Naive B cell (primary cell): ENCODE data around the gene CFAP161. TPM values are rescaled to one million over a fixed set of nuclear protein-coding genes. Genes with fewer than 3 reads are reported as not detected.
"Not testable (repeated sequence)": the region's sequence is repeated elsewhere in the genome, so short reads cannot be mapped to it uniquely, and the experiment has no call there.

Experiments
- ATAC-seq, 2 donors: fragments of 150-1000 bp; cut with Tn5 transposase; 2 replicates each; pipeline ENCODE4 v1.10.0; 2021; ENCODE audit warnings: low read depth in 2 of 2, mild to moderate bottlenecking in 2 of 2, moderate library complexity in 2 of 2
- DNase-seq: peaks from one replicate; pipeline ENCODE4 v3.0.0; 2022
- H3K27ac Mint-ChIP-seq, 6 donors: one replicate each; pipeline ENCODE4 v1.8.0; 2020 to 2022; ENCODE audit warnings: mild to moderate bottlenecking in 6 of 6, mixed read lengths in 6 of 6, moderate library complexity in 5 of 6, inconsistent platforms in 2 of 6
- H3K27me3 Mint-ChIP-seq, 3 donors: one replicate each; pipeline ENCODE4 v1.8.0; 2021 to 2022; ENCODE audit warnings: mixed read lengths in 3 of 3, mild to moderate bottlenecking in 1 of 3
- H3K36me3 Mint-ChIP-seq, 2 donors: one replicate each; pipeline ENCODE4 v1.8.0; 2020 to 2022; ENCODE audit warnings: mixed read lengths in 2 of 2, inconsistent platforms in 1 of 2, mild to moderate bottlenecking in 1 of 2
- H3K4me1 Mint-ChIP-seq, 3 donors: one replicate each; pipeline ENCODE4 v1.8.0; 2020 to 2022; ENCODE audit warnings: mixed read lengths in 3 of 3, inconsistent platforms in 1 of 3, mild to moderate bottlenecking in 1 of 3, moderate library complexity in 1 of 3
- H3K4me3 Mint-ChIP-seq, 8 donors: one replicate each; pipeline ENCODE4 v1.8.0; 2020 to 2022; ENCODE audit warnings: mild to moderate bottlenecking in 8 of 8, mixed read lengths in 8 of 8, moderate library complexity in 8 of 8, inconsistent platforms in 2 of 8
- H3K9me3 Mint-ChIP-seq, 7 donors: one replicate each; pipeline ENCODE4 v1.8.0; 2020 to 2022; ENCODE audit warnings: mixed read lengths in 7 of 7, mild to moderate bottlenecking in 5 of 7, inconsistent platforms in 2 of 7, moderate library complexity in 1 of 7
- polyA plus RNA-seq, 6 donors: library from polyadenylated mRNA; unstranded; fragments of 300-500 nt; fragmentation: Illumina TruSeq; gene quantifications; one replicate each; pipeline ENCODE4 v1.2.3, GENCODE V29; 2021; ENCODE audit warnings: low read depth in 6 of 6

Gene CFAP161
- polyA plus RNA-seq, 6 donors from 2014 or later: 0.40 TPM; not detected in 5

GRCh38 chr15:81155375-81156218 lies 21.5 kb downstream of the CFAP161 start:
- peaks cover 0 to under 1% (median 0%) of the 10 kb centered on the region in 3 donors for H3K4me1 Mint-ChIP-seq
- H3K36me3 Mint-ChIP-seq: no peaks in the 10 kb centered on the region
- H3K9me3 Mint-ChIP-seq: no peaks in the 10 kb centered on the region
- ATAC-seq (peak; percentile 21 to 43), DNase-seq (peak; percentile 5)
- no peak overlapping the region for H3K27ac Mint-ChIP-seq
- no peak overlapping the region for H3K4me3 Mint-ChIP-seq
- peaks cover 3 to 18% (median 15%) of the 10 kb centered on the region in 3 donors for H3K27me3 Mint-ChIP-seq

DNA sequence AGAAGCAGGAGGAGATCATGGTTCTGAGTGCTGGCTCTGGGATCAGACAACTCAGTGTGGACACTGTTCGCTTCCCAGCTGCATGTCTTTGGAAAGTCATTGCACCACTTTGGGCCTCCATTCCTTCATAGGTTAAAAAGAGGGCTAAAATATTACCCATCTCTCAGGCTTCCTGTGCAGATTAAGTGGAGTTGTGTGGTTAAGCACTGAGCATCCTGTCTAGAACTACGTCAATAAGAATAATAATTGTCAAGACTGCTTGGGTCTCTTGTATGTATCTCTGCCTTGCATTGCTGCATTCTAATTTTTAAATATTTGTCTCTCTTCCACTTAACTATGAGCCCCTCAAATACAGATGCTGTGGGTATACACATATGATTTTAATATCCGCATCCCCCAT lies 22.3 kb downstream of the CFAP161 start:
- no peaks in the 10 kb centered on the region for H3K36me3 Mint-ChIP-seq
- peaks cover 8 to 22% (median 16%) of the 10 kb centered on the region in 3 donors for H3K27me3 Mint-ChIP-seq
- peaks cover 0 to 2% (median 0%) of the 10 kb centered on the region in 7 donors for H3K9me3 Mint-ChIP-seq
- H3K4me3 Mint-ChIP-seq: no peak overlapping the region
- H3K4me1 Mint-ChIP-seq: peaks cover under 1 to 6% (median under 1%) of the 10 kb centered on the region in 3 donors
- ATAC-seq (no peak), DNase-seq (no peak)
- H3K27ac Mint-ChIP-seq: no peak overlapping the region

DNA sequence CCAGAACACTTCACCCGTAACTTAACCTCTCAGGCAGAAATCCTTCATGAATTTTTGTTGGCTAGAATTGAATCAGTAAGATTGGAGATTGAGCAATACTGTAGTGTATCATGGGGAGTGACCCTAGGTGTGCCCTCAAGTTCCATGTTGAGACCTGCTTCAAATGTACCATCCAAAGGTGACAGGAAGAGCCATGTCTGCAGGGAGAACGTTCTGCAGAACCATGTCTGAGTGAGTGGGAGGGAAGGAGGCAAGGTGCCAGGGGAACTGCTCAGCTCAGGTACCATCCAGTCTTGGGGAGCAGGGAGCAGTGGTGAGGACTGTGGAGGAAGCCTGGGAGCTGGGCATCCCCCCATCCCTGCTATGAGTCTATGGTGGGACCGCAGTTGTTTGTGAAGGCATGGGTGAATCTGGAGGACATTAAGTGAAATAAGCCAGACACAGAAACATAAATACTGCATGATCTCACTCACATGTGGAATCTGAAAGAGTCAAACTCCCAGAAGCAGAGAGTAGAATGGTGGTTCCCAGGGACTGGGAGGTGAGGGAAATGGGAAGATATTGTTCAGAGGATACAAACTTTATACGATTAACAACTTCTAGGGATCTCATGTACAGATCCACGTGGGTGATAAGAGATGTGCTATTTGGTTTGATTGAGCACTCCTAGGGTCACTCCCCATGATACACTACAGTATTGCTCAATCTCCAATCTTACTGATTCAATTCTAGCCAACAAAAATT lies 23.3 kb downstream of the CFAP161 start:
- Mint-ChIP-seq H3K4me1 (peaks cover 6 to 14% (median 7%) of the 10 kb centered on the region in 3 donors), H3K27ac (peak overlapping the region in 1 of 6 donors; percentile 57), H3K4me3 (no peak overlapping the region), H3K9me3 (peaks cover 0 to 2% (median 0%) of the 10 kb centered on the region in 7 donors), H3K36me3 (no peaks in the 10 kb centered on the region), H3K27me3 (peaks cover 16 to 22% (median 18%) of the 10 kb centered on the region in 3 donors)
- ATAC-seq: no peak
- no peak for DNase-seq

GRCh38 chr15:81157939-81158223 lies 23.8 kb downstream of the CFAP161 start:
- DNase-seq (no peak), ATAC-seq (no peak)
- H3K4me3 Mint-ChIP-seq: no peak overlapping the region
- H3K27ac Mint-ChIP-seq: no peak overlapping the region
- peaks cover 0 to 2% (median 0%) of the 10 kb centered on the region in 7 donors for H3K9me3 Mint-ChIP-seq
- no peaks in the 10 kb centered on the region for H3K36me3 Mint-ChIP-seq
- peaks cover 18 to 24% (median 20%) of the 10 kb centered on the region in 3 donors for H3K27me3 Mint-ChIP-seq
- peaks cover 6 to 14% (median 10%) of the 10 kb centered on the region in 3 donors for H3K4me1 Mint-ChIP-seq

GRCh38 chr15:81158561-81158960 lies 24.5 kb downstream of the CFAP161 start:
- H3K27ac Mint-ChIP-seq, ATAC-seq, H3K4me3 Mint-ChIP-seq, H3K9me3 Mint-ChIP-seq, H3K36me3 Mint-ChIP-seq, DNase-seq: not testable (repeated sequence)
- H3K4me1 Mint-ChIP-seq: peaks cover 6 to 14% (median 10%) of the 10 kb centered on the region in 3 donors
- H3K27me3 Mint-ChIP-seq: peaks cover 18 to 24% (median 20%) of the 10 kb centered on the region in 3 donors

DNA sequence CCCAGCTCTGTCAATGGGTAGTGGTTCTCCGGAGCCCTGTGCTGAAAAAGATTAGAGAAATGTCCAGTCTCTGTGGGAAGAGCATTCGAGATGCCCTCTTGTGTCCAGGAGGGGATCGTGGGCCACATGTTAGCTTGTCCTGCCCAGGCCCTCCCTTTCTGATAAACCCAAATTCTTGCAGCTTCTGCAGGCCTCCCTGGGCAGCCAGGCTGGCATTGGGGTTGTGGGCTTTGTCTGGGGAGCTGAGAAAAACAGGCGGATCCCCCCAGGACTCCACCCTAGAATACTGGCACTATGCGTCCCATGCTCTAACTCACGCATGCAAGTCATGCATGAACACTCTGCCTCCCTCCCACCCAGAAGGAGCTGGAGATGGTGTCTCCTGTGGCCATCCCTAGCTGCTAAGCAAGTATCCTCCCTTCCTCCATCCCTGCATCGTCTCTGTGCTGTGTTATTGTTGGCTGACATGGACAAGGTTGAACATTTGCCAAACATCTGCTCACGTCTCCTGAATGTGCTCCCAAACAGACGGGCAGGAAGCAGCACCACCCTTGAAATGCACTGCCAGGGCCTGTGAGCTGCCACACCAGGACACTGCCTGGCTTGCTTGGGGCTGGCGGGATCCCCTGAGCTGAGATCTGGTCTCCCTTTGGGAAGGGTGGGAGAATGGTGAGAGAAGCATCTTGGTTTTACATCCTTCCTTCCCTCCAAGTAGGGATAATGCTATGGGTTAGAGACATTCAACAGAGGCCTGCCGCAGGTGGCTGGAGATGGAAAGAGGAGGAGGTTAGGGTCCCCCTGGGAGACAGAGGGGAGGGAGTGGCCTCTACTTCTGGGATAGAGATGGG lies 26.5 kb downstream of the CFAP161 start:
- Mint-ChIP-seq H3K36me3 (no peaks in the 10 kb centered on the region), H3K27me3 (peaks cover 17 to 29% (median 20%) of the 10 kb centered on the region in 3 donors), H3K4me1 (peaks cover 6 to 14% (median 10%) of the 10 kb centered on the region in 3 donors), H3K27ac (peak overlapping the region in 1 of 6 donors; percentile 22), H3K9me3 (peaks cover 0 to 2% (median 0%) of the 10 kb centered on the region in 7 donors), H3K4me3 (peak overlapping the region in 1 of 8 donors; percentile 53)
- DNase-seq (no peak), ATAC-seq (no peak)

GRCh38 chr15:81161160-81161673 lies 27.1 kb downstream of the CFAP161 start:
- H3K27me3 Mint-ChIP-seq: peaks cover 13 to 31% (median 20%) of the 10 kb centered on the region in 3 donors
- ATAC-seq (no peak), DNase-seq (no peak)
- no peaks in the 10 kb centered on the region for H3K36me3 Mint-ChIP-seq
- peaks cover 0 to 2% (median 0%) of the 10 kb centered on the region in 7 donors for H3K9me3 Mint-ChIP-seq
- H3K4me1 Mint-ChIP-seq: peaks cover 6 to 14% (median 10%) of the 10 kb centered on the region in 3 donors
- peak overlapping the region in 2 of 8 donors; percentile 16 to 53 for H3K4me3 Mint-ChIP-seq
- H3K27ac Mint-ChIP-seq: peak overlapping the region in 4 of 6 donors; percentile 9 to 85 (median 42)

- peaks cover 6 to 14% (median 10%) of the 10 kb centered on the region in 3 donors for H3K4me1 Mint-ChIP-seq
- H3K27me3 Mint-ChIP-seq: peaks cover 13 to 31% (median 20%) of the 10 kb centered on the region in 3 donors
- peaks cover 0 to 2% (median 0%) of the 10 kb centered on the region in 7 donors for H3K9me3 Mint-ChIP-seq
- H3K36me3 Mint-ChIP-seq: no peaks in the 10 kb centered on the region
- ATAC-seq: no peak
- peak overlapping the region in 2 of 6 donors; percentile 9 to 53 for H3K27ac Mint-ChIP-seq
- DNase-seq: no peak
- no peak overlapping the region for H3K4me3 Mint-ChIP-seq
These were observed 27.8 kb downstream of the CFAP161 start for GRCh38 chr15:81161851-81162250.

- ATAC-seq: no peak
- H3K27me3 Mint-ChIP-seq: peaks cover 22 to 42% (median 28%) of the 10 kb centered on the region in 3 donors
- H3K9me3 Mint-ChIP-seq: peaks cover 0 to 3% (median 0%) of the 10 kb centered on the region in 7 donors
- no peak overlapping the region for H3K4me3 Mint-ChIP-seq
- DNase-seq: no peak
- no peak overlapping the region for H3K27ac Mint-ChIP-seq
- no peaks in the 10 kb centered on the region for H3K36me3 Mint-ChIP-seq
- peaks cover 6 to 17% (median 10%) of the 10 kb centered on the region in 3 donors for H3K4me1 Mint-ChIP-seq
These were observed 30.1 kb downstream of the CFAP161 start for GRCh38 chr15:81163961-81164800.

- Mint-ChIP-seq H3K4me1 (peaks cover 6 to 17% (median 10%) of the 10 kb centered on the region in 3 donors), H3K36me3 (no peaks in the 10 kb centered on the region), H3K27me3 (peaks cover 22 to 43% (median 32%) of the 10 kb centered on the region in 3 donors), H3K4me3 (no peak overlapping the region), H3K9me3 (peaks cover 0 to 5% (median 0%) of the 10 kb centered on the region in 7 donors), H3K27ac (peak overlapping the region in 1 of 6 donors; percentile 35)
- ATAC-seq (no peak), DNase-seq (no peak)
These were observed 31.5 kb downstream of the CFAP161 start for GRCh38 chr15:81165535-81165934.

DNA sequence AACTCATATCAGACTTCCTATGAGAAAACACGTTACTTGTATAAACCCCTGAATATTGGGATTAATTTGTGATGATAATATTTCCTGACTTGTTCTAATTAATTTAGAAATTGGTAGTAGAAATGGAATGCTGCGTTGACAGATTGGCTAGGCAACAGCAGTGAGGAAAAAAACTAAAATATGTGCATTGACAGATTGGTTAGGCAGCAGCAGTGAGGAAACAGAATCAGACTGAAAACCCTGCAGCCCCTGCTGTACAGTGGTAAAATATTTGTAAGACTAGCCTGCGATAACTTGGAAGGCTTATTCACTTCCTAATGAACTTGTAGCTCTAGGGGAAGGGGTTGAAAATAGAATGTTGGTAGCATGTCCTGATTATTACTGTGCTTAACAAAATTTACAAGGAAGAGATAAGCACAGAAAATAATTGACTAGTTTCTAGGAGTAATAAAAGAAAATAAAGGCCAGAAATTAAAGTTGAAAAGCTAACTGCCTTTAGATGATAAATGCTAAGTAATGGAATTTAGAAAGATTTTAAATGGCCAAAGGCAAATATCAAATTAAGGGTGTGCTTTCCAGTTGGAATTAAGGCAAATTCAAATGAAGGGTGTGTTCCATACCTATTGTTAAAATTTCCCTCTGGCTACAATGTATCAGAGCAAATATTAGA lies 32.7 kb downstream of the CFAP161 start:
- Mint-ChIP-seq H3K36me3 (no peaks in the 10 kb centered on the region), H3K27ac (no peak overlapping the region), H3K4me3 (no peak overlapping the region), H3K27me3 (peaks cover 26 to 42% (median 28%) of the 10 kb centered on the region in 3 donors), H3K4me1 (peaks cover 2 to 6% (median 5%) of the 10 kb centered on the region in 3 donors), H3K9me3 (peaks cover 0 to 5% (median 0%) of the 10 kb centered on the region in 7 donors)
- DNase-seq (no peak), ATAC-seq (no peak)
